ENCODE measurements around the gene ADRA2C. TPM values are rescaled to one million over a fixed set of nuclear protein-coding genes. Genes with fewer than 3 reads are reported as not detected.

ADRA2C gene
- total and polyA plus RNA-seq, 2 of the 13 experiments (the other 11 are each of a cell fraction or from before 2014, with no cell fraction given): 15.4 to 69.7 TPM

- TF ChIP-seq ZNF660 (CRISPR knock-in tag; IDR thresholded peaks at IDR 0.05; ENCODE audit: borderline replicate concordance, low read depth) (no peak), ZNF263 (CRISPR knock-in tag; IDR thresholded peaks at IDR 0.05) (no peak; the same call in none of the 2 replicates), CEBPZ (IDR thresholded peaks at IDR 0.05; ENCODE audit: low read length) (no peak), ZNF317 (CRISPR knock-in tag; IDR thresholded peaks at IDR 0.05) (no peak), ZNF577 (CRISPR knock-in tag; IDR thresholded peaks at IDR 0.05; ENCODE audit: borderline replicate concordance, low read depth) (no peak), ZBTB20 (CRISPR knock-in tag; IDR thresholded peaks at IDR 0.05; ENCODE audit: borderline replicate concordance, low read depth) (peak; percentile 72; the same call in 1 of the 2 replicates), ZNF598 (CRISPR knock-in tag; IDR thresholded peaks at IDR 0.05; ENCODE audit: borderline replicate concordance) (peak; percentile 53; the same call in 1 of the 2 replicates), FLYWCH1 (CRISPR knock-in tag; IDR thresholded peaks at IDR 0.05) (no peak), TAF1 (CRISPR knock-in tag; IDR thresholded peaks at IDR 0.05) (peak; percentile 40; the same call in 1 of the 2 replicates), ZNF7 (CRISPR knock-in tag; IDR thresholded peaks at IDR 0.05) (no peak), PHF5A (CRISPR knock-in tag; IDR thresholded peaks at IDR 0.05; ENCODE audit: low read depth, unreplicated experiment) (no peak), ZBTB38 (CRISPR knock-in tag; IDR thresholded peaks at IDR 0.05) (peak; percentile 95), MEIS2 (CRISPR knock-in tag; IDR thresholded peaks at IDR 0.05) (peak; percentile 88), ZFP1 (CRISPR knock-in tag; IDR thresholded peaks at IDR 0.05) (0 out of 2 replicates have a peak, but pooled peaks have one; percentile 65), SCMH1 (CRISPR knock-in tag; IDR thresholded peaks at IDR 0.05; ENCODE audit: borderline replicate concordance) (no peak), RNF2 (conservative IDR thresholded peaks at IDR 0.05; ENCODE audit: low read depth) (peak; percentile 80), KDM4B (CRISPR knock-in tag; IDR thresholded peaks at IDR 0.05) (no peak), ZNF180 (CRISPR knock-in tag; IDR thresholded peaks at IDR 0.05; ENCODE audit: borderline replicate concordance, low read depth) (no peak)
- TF ChIP-seq, protein P1, sequence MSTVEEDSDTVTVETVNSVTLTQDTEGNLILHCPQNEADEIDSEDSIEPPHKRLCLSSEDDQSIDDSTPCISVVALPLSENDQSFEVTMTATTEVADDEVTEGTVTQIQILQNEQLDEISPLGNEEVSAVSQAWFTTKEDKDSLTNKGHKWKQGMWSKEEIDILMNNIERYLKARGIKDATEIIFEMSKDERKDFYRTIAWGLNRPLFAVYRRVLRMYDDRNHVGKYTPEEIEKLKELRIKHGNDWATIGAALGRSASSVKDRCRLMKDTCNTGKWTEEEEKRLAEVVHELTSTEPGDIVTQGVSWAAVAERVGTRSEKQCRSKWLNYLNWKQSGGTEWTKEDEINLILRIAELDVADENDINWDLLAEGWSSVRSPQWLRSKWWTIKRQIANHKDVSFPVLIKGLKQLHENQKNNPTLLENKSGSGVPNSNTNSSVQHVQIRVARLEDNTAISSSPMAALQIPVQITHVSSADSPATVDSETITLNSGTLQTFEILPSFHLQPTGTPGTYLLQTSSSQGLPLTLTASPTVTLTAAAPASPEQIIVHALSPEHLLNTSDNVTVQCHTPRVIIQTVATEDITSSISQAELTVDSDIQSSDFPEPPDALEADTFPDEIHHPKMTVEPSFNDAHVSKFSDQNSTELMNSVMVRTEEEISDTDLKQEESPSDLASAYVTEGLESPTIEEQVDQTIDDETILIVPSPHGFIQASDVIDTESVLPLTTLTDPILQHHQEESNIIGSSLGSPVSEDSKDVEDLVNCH (CRISPR knock-in tag; IDR thresholded peaks at IDR 0.05): no peak
- TF ChIP-seq, protein P2, sequence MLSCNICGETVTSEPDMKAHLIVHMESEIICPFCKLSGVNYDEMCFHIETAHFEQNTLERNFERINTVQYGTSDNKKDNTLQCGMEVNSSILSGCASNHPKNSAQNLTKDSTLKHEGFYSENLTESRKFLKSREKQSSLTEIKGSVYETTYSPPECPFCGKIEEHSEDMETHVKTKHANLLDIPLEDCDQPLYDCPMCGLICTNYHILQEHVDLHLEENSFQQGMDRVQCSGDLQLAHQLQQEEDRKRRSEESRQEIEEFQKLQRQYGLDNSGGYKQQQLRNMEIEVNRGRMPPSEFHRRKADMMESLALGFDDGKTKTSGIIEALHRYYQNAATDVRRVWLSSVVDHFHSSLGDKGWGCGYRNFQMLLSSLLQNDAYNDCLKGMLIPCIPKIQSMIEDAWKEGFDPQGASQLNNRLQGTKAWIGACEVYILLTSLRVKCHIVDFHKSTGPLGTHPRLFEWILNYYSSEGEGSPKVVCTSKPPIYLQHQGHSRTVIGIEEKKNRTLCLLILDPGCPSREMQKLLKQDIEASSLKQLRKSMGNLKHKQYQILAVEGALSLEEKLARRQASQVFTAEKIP (CRISPR knock-in tag; IDR thresholded peaks at IDR 0.05; ENCODE audit: borderline replicate concordance): no peak
- TF ChIP-seq, protein P3, sequence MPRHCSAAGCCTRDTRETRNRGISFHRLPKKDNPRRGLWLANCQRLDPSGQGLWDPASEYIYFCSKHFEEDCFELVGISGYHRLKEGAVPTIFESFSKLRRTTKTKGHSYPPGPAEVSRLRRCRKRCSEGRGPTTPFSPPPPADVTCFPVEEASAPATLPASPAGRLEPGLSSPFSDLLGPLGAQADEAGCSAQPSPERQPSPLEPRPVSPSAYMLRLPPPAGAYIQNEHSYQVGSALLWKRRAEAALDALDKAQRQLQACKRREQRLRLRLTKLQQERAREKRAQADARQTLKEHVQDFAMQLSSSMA (CRISPR knock-in tag; IDR thresholded peaks at IDR 0.05): peak; percentile 70; the same call in 1 of the 2 replicates
These were observed 18.5 kb downstream of the ADRA2C start (continued) for GRCh38 chr4:3784454-3785291.

Measured in HepG2 (cell line).